Measurements from ENCODE around the gene FTO.

DNA sequence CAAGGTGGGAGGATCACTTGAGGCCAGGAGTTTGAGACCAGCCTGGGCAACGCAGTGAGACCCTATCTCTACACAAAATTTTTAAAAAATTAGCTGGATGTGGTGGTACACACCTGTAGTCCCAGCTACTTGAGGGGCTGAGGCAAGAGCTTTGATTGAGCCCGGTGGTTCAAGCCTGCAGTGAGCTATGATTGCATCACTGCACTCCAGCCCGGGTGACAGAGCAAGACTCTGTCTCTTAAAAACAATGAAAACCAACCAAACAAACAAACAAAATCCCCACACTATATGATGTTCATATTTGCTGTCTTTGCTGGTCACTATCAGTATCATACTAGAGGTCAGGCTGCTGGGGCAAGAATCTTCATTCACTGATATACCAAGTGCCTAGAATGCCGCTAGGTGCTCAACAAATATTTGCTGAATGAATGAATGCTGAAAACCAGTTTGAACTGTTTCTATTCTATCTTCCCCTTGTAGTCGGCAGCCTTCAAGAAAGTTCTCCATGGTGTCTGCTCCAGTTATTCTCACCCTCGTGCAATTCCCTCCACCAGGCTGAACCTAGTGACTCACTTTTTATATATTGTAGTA is 455.6 kb downstream of the FTO start:
- TF ChIP-seq, protein P1, sequence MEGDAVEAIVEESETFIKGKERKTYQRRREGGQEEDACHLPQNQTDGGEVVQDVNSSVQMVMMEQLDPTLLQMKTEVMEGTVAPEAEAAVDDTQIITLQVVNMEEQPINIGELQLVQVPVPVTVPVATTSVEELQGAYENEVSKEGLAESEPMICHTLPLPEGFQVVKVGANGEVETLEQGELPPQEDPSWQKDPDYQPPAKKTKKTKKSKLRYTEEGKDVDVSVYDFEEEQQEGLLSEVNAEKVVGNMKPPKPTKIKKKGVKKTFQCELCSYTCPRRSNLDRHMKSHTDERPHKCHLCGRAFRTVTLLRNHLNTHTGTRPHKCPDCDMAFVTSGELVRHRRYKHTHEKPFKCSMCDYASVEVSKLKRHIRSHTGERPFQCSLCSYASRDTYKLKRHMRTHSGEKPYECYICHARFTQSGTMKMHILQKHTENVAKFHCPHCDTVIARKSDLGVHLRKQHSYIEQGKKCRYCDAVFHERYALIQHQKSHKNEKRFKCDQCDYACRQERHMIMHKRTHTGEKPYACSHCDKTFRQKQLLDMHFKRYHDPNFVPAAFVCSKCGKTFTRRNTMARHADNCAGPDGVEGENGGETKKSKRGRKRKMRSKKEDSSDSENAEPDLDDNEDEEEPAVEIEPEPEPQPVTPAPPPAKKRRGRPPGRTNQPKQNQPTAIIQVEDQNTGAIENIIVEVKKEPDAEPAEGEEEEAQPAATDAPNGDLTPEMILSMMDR (IDR thresholded peaks at IDR 0.05) = no peak
- no peak for TF ChIP-seq EP300 (IDR thresholded peaks at IDR 0.05)
- no peak for TF ChIP-seq POLR2A (IDR thresholded peaks at IDR 0.05)

Measured in tibial nerve (tissue), 4 donors.